ENCODE results near the gene PXDC1. TPM values are rescaled to one million over a fixed set of nuclear protein-coding genes. Genes with fewer than 3 reads are reported as not detected.
A peak's percentile ranks its signal among the peaks of the same experiment; 100 is the strongest.

The PXDC1 gene
- total RNA-seq, 2 donors from 2014 or later = 406 to 488 TPM

DNA sequence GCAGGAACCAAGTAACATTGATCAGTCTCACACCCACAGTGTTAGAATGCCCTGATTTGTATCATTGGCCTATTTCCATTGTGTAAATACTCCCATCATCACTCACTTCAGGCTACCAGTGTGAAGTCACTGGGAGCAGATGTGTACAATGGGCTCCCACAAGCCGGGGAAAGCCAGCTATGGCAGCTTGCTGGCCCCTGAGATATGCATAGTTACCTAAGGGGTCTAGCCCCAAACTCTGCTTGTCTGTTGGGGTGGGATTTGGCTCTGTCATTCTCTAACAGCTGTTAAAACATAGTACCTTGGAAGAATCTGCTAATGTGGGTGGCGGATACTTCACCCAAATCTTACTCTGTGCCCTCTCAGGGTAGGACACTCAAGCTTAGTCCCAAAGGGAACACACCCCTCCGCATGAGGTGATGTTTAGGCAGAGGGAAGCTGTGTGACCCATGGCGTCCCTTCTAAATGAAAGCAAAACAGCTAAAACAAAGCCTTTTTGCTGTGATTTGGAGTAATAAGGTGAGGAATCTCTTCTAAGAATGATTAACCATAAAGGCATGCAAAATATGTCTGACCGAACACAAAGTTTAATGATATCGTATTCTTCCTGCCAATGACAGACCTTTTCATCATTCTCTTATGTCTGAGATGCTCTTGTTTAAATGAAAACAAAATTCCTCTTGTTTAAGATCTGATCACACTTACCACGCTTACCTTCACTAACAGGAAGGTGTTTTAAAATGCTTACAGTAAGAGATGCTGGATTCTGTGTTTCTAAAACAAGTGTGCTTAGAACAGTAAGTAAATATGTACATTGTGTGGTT, 45.9 kb upstream of the PXDC1 start:
- DNase-seq (ENCODE audit: low spot score) (no peak), ATAC-seq (ENCODE audit: insufficient number of reproducible peaks, low FRiP score, low read depth) (no peak)
- H3K36me3 ChIP-seq = no peaks in the 10 kb centered on the region
- H3K27me3 ChIP-seq (replicated peaks; ENCODE audit: insufficient read depth) = no peaks in the 10 kb centered on the region
- H3K4me1 ChIP-seq (ENCODE audit: control insufficient read depth in 1 of 2, low read depth in 2 of 2) = peaks cover 13 to 37% of the 10 kb centered on the region in 2 donors
- H3K9me3 ChIP-seq = no peaks in the 10 kb centered on the region
- TF ChIP-seq, protein P1, sequence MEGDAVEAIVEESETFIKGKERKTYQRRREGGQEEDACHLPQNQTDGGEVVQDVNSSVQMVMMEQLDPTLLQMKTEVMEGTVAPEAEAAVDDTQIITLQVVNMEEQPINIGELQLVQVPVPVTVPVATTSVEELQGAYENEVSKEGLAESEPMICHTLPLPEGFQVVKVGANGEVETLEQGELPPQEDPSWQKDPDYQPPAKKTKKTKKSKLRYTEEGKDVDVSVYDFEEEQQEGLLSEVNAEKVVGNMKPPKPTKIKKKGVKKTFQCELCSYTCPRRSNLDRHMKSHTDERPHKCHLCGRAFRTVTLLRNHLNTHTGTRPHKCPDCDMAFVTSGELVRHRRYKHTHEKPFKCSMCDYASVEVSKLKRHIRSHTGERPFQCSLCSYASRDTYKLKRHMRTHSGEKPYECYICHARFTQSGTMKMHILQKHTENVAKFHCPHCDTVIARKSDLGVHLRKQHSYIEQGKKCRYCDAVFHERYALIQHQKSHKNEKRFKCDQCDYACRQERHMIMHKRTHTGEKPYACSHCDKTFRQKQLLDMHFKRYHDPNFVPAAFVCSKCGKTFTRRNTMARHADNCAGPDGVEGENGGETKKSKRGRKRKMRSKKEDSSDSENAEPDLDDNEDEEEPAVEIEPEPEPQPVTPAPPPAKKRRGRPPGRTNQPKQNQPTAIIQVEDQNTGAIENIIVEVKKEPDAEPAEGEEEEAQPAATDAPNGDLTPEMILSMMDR (IDR thresholded peaks at IDR 0.05) = no peak
- peak overlapping the region; percentile 15 to 42 for H3K27ac ChIP-seq
- peak overlapping the region; percentile 9 for H3K4me3 ChIP-seq

DNA sequence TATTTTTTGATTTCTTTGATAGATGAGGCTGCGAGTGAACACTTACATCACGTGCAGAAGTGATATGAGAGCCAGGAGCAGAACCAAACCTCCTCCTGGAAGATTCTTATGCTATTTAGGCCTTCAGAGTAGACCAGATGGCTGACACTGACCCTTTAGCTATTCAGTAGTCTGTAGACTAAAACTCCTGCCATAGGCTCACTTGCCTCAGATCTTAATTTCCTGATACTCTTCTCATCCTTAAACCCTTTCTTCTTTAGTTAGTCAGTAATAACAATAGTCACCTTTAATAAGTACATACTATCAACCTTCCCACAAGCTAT, 45.2 kb upstream of the PXDC1 start:
- TF ChIP-seq, protein P1 (IDR thresholded peaks at IDR 0.05) = no peak
- H3K27me3 ChIP-seq (replicated peaks; ENCODE audit: insufficient read depth) = no peaks in the 10 kb centered on the region
- H3K36me3 ChIP-seq = no peaks in the 10 kb centered on the region
- H3K4me1 ChIP-seq (ENCODE audit: control insufficient read depth in 1 of 2, low read depth in 2 of 2) = peaks cover 11 to 33% of the 10 kb centered on the region in 2 donors
- DNase-seq (ENCODE audit: low spot score) = no peak
- no peak for ATAC-seq (ENCODE audit: insufficient number of reproducible peaks, low FRiP score, low read depth)
- H3K4me3 ChIP-seq = no peak overlapping the region
- H3K27ac ChIP-seq = no peak overlapping the region
- H3K9me3 ChIP-seq = no peaks in the 10 kb centered on the region

DNA sequence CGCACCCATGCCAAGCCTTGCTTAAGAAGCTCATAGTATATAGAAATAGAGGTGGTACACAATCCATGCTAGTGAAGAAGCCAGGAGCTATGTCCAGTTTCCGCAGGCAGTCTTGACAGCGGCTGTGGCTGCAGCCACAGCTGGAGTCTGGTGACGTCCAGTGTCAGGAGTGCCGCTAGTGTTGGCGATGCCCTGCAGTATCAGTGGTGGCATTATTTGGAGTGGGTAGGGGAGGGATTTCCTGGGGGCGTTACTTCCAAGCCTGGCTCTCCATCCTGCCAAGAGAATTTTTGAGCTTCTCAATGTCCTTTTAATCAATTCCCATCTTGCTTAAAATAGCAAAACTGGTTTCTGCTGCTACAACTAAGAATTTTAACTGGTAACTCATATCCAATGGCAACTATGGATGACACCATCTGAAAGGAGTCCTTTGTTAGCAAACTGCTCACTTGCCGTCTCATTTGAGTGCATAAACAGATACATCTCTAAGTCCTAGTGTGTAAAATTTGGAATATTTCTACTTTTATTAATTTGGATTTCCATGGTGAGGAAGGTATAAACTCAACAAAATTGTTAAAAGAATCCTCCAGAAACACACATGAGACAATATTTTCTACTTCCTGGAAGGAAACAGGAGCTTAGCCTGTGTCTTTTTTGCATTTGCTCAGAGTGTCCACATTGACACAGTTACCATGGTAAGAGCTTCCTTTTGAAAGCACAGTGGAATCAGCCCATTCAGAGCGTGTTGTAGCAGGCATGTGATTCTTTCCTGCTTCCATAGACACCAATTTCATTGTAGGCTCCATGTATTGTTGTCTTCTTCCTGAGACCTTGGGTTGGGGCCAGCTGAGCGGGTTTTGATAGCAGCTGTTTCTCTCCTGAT, 44.6 kb upstream of the PXDC1 start:
- TF ChIP-seq, protein P1 (IDR thresholded peaks at IDR 0.05) = no peak
- Histone ChIP-seq H3K4me1 (ENCODE audit: control insufficient read depth in 1 of 2, low read depth in 2 of 2) (peaks cover 10 to 27% of the 10 kb centered on the region in 2 donors), H3K4me3 (no peak overlapping the region), H3K27me3 (replicated peaks; ENCODE audit: insufficient read depth) (no peaks in the 10 kb centered on the region), H3K9me3 (no peaks in the 10 kb centered on the region), H3K27ac (no peak overlapping the region), H3K36me3 (no peaks in the 10 kb centered on the region)
- DNase-seq (ENCODE audit: low spot score) (no peak), ATAC-seq (ENCODE audit: insufficient number of reproducible peaks, low FRiP score, low read depth) (no peak)

DNA sequence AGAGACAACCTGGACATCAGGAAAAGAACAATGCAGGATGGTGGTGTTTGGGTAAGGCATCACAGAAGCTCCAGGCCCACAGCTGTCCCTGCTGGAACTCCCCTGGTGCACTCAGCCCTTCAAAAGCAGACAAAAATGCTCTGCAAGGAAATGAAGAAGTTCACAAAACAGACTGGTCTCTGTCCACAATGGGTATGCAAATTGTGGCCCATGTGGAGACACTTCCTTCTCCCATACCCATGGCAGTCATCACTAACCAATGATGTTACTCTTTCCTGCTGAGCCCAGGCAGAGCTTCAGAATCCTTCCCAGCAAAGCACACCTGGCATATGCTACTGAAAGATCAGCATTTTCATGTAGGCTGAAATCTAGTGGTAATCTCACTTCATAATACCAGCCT, 42.6 kb upstream of the PXDC1 start:
- Histone ChIP-seq H3K36me3 (no peaks in the 10 kb centered on the region), H3K27me3 (replicated peaks; ENCODE audit: insufficient read depth) (no peaks in the 10 kb centered on the region), H3K9me3 (no peaks in the 10 kb centered on the region), H3K4me1 (ENCODE audit: control insufficient read depth in 1 of 2, low read depth in 2 of 2) (peaks cover 10 to 21% of the 10 kb centered on the region in 2 donors), H3K4me3 (no peak overlapping the region), H3K27ac (no peak overlapping the region)
- DNase-seq (ENCODE audit: low spot score) (no peak), ATAC-seq (ENCODE audit: insufficient number of reproducible peaks, low FRiP score, low read depth) (no peak)
- TF ChIP-seq, protein P1 (IDR thresholded peaks at IDR 0.05) = no peak

DNA sequence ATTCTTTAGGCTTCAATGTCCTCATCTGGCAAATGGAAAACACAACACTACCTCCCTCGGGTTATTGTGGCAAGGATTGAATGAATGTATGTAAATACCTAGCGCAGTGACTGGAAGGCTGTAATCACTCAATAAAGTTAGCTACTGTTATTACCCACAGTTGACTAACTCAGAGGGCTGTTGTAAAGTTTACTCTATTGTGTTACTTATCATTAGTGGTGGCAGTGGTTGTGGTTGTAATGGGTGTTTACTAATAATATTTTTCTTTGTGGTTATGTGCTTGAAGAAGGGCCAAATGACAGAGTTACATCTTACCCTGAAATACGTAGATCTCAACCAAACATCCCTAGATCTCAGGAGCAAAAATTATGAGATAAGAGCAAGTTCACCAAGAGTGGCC, 42.0 kb upstream of the PXDC1 start:
- Histone ChIP-seq H3K36me3 (no peaks in the 10 kb centered on the region), H3K4me1 (ENCODE audit: control insufficient read depth in 1 of 2, low read depth in 2 of 2) (peaks cover 10 to 17% of the 10 kb centered on the region in 2 donors), H3K27ac (no peak overlapping the region), H3K4me3 (no peak overlapping the region), H3K9me3 (no peaks in the 10 kb centered on the region), H3K27me3 (replicated peaks; ENCODE audit: insufficient read depth) (no peaks in the 10 kb centered on the region)
- no peak for DNase-seq (ENCODE audit: low spot score)
- ATAC-seq (ENCODE audit: insufficient number of reproducible peaks, low FRiP score, low read depth) = no peak
- TF ChIP-seq, protein P1 (IDR thresholded peaks at IDR 0.05) = no peak
